Measurements from ENCODE around the gene HTR3B.

- TF ChIP-seq CTCF (IDR thresholded peaks at IDR 0.05) = no peak
- TF ChIP-seq POLR2A (IDR thresholded peaks at IDR 0.05) = no peak
Observed at GRCh38 chr11:113974741-113975470, 70.3 kb downstream of the HTR3B start, which contains the start of gene HTR3A.
